ENCODE results near the gene RNF130. TPM values are rescaled to one million over a fixed set of nuclear protein-coding genes. Genes with fewer than 3 reads are reported as not detected.

RNF130 gene
- total RNA-seq, 6 experiments from 2014 or later, result 66.7 to 119 (median 89.9) TPM

GRCh38 chr5:180052211-180052818 lies 19.2 kb downstream of the RNF130 start:
- H3K27ac ChIP-seq, result no peak overlapping the region
- DNase-seq (no peak), ATAC-seq (no peak)
- no peaks in the 10 kb centered on the region for H3K36me3 ChIP-seq
- H3K9me3 ChIP-seq, result no peaks in the 10 kb centered on the region
- H3K27me3 ChIP-seq, result no peaks in the 10 kb centered on the region
- H3K4me3 ChIP-seq, result no peak overlapping the region
- WGBS (ENCODE audit: insufficient coverage, low coverage, low lambda C conversion rate, missing lambda C conversion rate), result 84% methylated on average over 5 of the region's 5 CpGs
- TF ChIP-seq POLR2A (IDR thresholded peaks at IDR 0.05) (no peak), CTCF (IDR thresholded peaks at IDR 0.05) (no peak)
- intact Hi-C loops (cut with DNase I), result no loop called here
- peaks cover 0 to 34% (median 13%) of the 10 kb centered on the region in 4 donors for H3K4me1 ChIP-seq

- TF ChIP-seq POLR2A (IDR thresholded peaks at IDR 0.05) (no peak), CTCF (IDR thresholded peaks at IDR 0.05) (no peak)
Measured at GRCh38 chr5:180050121-180050940, 21.2 kb downstream of the RNF130 start.

GRCh38 chr5:180049185-180049548 lies 22.4 kb downstream of the RNF130 start:
- no peaks in the 10 kb centered on the region for H3K27me3 ChIP-seq
- WGBS (ENCODE audit: insufficient coverage, low coverage, low lambda C conversion rate, missing lambda C conversion rate), result 0% methylated on average over 1 of the region's 2 CpGs
- TF ChIP-seq POLR2A (IDR thresholded peaks at IDR 0.05) (no peak), CTCF (IDR thresholded peaks at IDR 0.05) (no peak)
- H3K36me3 ChIP-seq, result no peaks in the 10 kb centered on the region
- H3K9me3 ChIP-seq, result no peaks in the 10 kb centered on the region
- DNase-seq, result no peak
- no peak overlapping the region for H3K27ac ChIP-seq
- no peak overlapping the region for H3K4me3 ChIP-seq
- peaks cover 0 to 38% (median 14%) of the 10 kb centered on the region in 4 donors for H3K4me1 ChIP-seq
- ATAC-seq, result no peak
- intact Hi-C loops (cut with DNase I), result no loop called here

More at GRCh38 chr5:180050121-180050940, 21.2 kb downstream of the RNF130 start:
- WGBS (ENCODE audit: insufficient coverage, low coverage, low lambda C conversion rate, missing lambda C conversion rate), result 64% methylated on average over 6 of the region's 9 CpGs
- Histone ChIP-seq H3K4me3 (no peak overlapping the region), H3K9me3 (no peaks in the 10 kb centered on the region), H3K36me3 (no peaks in the 10 kb centered on the region), H3K27me3 (no peaks in the 10 kb centered on the region), H3K4me1 (peaks cover 0 to 38% (median 14%) of the 10 kb centered on the region in 4 donors), H3K27ac (peak overlapping the region in 1 of 3 donors; percentile 7)
- peak; percentile 83 to 86 (median 86) for ATAC-seq
- intact Hi-C loops (cut with DNase I), result no loop called here
- peak; percentile 58 to 76 (median 62) for DNase-seq

- Histone ChIP-seq H3K27ac (peak overlapping the region in 2 of 3 donors; percentile 48 to 62), H3K9me3 (no peaks in the 10 kb centered on the region), H3K4me1 (peaks cover 0 to 38% (median 14%) of the 10 kb centered on the region in 4 donors), H3K4me3 (no peak overlapping the region), H3K36me3 (no peaks in the 10 kb centered on the region), H3K27me3 (no peaks in the 10 kb centered on the region)
- 18% methylated on average over 8 of the region's 8 CpGs for WGBS (ENCODE audit: insufficient coverage, low coverage, low lambda C conversion rate, missing lambda C conversion rate)
- ATAC-seq (peak; percentile 75 to 81 (median 78)), DNase-seq (peak; percentile 75 to 85 (median 82))
- TF ChIP-seq CTCF (IDR thresholded peaks at IDR 0.05), result no peak
- intact Hi-C loops (cut with DNase I), result no loop called here
Measured at GRCh38 chr5:180047667-180048066, 23.9 kb downstream of the RNF130 start.
